ENCODE data around the gene FYN.

The FYN gene

DNA sequence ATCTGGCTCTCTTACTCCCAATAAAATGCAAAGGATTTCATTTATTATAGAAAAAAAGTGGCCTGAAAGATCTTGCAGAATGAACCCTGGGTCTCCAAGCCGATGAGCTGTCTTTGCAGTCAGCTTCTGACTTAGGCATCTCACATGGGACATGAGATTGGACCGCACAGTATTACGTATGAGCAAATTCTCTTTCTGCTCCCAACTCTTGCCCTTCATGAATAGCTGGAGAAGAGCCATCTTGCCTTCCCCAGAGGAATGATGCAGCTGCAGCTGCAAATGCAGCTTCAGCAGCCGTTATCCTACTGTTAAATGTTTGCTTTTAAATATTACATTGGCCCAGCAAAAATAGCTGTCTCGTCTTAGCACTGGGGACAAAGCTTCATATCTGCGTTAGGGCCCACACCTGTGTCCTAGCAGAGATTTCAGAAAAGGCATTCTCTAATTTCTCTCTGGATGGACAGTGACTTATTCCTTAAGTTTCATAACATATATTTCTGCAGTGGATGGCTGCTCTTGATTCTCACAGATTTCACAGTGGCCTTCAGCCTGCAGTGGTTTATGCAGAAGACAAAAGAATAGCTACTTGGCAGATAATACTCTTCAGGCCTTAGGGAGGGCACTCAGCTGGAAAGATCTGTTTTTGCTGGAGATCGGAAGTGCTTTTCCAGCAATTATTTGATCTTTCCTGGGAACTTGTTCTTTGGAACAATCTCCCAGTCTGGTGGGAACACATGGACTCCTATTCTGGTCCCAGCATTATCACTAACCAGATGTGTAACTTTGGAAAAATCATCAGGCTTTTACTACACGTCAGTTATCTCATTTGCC lies 129.2 kb downstream of the FYN start:
- peak; percentile 33 to 77 for DNase-seq

DNA sequence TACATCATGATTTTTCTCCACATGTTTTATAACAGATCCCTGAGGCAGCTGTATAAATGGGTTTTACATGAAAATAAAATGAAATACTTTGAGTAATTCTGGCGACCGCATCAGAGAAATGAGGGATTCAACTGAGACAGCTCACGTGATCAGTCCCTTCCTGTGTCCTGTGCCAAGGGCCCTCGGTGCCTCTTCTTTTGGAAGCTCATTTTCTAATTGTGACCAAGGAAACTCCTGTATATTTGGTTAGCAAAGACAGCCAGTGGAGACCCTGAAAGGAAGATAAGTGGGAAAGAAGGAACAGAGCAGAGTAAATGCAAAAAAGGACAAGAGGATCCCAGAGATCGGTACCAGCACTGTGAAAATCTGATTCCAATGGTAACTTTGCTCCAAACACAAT lies 129.9 kb downstream of the FYN start:
- no peak for DNase-seq

DNA sequence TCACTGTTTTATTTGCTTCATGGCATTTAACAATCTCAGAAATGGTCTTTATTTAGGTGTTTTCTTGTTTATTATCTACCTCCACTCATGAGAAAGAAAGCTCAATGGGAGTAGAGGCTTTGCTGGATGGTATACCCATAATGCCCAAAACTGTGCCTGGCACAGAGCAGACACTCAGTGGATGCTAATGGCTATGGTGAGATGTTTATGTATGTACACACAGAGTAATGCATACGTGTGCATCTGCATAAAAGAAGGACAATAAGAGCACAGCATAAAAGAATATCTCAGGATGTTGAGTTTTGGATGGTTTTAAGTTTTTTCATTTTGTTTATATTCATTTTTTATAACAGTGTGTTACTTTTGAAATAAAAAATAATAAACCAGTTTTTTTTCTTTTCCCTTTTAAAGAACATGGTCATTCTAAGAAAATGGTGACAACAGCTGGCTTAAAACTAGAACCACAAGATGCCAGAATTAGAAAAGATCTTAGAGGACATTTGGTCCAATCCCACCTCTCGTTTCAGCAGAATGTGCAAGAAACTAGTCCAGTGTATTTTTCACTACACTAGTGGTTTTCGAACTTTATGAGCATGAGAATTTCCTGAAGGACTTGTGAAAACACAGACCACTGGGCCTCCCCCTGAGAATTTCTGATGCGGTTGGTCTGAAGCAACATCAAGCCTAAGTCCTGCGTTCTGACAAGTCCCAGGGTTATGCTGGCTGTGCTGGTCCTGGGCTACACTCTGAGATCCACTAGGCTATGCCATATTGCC lies 131.9 kb downstream of the FYN start:
- DNase-seq, result no peak

DNA sequence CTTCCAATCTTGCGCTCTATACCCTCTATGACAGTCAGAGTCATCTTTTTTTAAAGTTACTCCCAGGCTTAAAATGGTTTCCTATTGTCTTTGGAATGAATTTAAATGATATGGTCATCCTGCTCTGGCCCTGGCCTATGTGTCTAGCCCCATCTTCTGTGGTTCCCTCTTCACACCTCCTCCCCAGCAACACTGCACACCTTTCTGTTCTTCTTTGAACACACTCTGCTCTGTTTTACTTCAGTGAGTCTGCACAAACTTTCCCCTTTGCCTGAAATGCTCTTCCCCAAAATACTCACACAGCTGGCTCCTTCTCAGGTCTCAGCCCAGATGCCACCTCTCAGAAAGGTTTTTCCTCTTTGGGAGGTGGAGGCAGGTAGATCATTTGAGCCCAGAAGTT lies 132.7 kb downstream of the FYN start:
- no peak for DNase-seq

DNA sequence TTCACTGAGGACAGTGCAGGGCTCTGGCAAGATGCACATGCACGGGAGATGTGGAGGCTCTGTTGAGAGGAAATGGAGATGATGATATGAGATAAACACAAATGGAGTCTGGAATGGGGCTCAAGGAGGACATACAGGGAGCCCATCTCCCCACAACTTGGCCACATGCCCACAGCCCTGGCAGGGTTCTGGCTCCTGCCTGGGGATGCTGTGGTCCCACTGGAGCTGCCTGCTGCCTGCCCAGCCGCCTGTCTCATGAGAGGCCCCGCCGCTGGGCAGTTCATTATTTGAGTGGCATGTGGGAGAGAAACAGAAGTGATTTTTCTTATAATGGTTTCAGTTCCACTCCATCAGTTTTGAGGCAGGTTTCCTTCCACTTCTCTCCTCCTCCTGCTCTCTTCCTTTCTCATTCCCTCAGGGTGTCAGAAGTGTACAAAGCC lies 134.0 kb downstream of the FYN start:
- no peak for DNase-seq

DNA sequence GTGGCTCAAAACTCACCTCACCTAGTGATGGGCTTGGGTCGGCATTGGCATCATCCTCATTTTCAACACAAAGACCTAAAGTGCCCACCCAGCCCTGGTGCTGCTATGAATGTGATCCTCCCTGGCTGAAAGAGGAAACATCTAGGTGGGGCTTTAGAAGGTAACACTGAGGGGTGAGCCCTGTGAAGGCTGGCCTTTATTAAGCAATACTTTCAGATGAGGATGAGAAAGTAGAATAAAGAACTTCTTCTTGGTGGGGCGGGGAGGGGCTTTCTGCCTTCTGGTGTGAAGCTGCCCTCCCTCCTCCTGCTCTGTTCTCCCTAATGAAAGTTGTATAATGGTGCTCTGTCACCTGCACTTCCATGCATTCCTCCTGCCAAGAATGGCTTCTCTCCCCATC lies 134.6 kb downstream of the FYN start:
- no peak for DNase-seq

DNA sequence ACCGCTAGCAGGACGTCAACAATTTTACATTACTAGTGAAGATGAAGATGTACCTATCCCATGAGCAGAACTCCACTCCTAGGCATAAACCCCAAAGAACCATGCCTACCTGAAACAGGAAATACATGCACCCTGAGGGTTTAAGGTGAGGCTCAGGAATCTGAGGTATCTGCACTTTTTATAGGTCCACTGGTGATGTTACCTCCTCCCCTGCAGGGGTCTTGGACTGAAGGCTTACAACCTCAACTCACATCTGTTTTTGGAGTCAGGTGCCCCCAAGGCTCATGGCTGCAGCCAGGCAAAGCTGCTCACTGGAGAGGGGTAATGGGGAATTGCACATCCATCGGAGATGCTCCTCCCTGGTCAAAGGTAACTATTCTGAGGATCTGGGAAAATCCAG lies 135.1 kb downstream of the FYN start:
- no peak for DNase-seq

DNA sequence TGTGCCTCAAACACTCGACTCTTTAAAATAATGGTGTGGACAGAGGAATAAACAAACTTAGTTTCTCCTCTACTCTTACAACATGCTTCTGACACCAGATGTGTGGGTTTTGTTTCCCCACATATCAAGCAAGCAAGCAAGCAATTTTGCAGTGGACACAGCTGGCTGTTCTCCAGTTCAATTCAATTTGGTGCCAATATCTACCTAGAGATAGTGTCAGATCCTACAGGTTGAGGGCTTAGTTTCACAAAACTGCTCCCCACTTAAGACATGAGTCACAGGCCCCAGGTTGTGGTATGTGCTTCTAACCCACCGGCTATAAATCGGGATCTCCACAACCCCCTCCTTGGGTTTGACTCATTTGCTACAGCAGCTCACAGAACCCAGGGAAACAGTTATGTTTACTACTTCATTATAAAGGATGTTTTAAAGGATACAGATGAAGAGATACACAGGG lies 136.2 kb downstream of the FYN start:
- no peak for DNase-seq

DNA sequence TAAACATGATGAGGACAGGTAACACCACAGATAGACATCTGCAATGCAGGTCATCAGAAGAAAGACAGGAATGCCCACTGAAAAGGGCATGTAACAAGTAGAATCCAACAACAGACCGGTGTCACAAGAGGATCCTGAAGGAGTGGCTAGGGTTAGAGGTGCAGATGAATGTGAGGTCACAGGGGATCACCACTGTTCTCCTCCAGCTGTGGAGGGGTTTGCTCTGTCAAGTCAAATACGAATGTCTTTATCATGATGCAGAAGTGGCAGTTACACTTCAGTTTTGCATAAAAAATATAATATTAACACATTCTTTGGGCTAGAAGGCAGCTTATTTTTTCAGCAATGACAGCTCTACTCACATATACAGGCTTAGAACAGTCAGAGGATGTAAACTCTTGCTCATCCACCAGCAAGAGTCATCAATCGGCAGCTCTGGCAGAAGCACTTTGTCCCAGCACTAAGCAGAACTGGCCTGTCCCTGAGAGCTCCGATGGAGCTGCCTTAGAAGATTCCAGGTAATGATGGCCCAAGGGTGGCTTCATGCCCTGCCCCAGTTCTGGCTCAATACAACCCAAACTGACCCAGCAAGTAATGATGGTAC lies 137.1 kb downstream of the FYN start:
- DNase-seq, result no peak

DNA sequence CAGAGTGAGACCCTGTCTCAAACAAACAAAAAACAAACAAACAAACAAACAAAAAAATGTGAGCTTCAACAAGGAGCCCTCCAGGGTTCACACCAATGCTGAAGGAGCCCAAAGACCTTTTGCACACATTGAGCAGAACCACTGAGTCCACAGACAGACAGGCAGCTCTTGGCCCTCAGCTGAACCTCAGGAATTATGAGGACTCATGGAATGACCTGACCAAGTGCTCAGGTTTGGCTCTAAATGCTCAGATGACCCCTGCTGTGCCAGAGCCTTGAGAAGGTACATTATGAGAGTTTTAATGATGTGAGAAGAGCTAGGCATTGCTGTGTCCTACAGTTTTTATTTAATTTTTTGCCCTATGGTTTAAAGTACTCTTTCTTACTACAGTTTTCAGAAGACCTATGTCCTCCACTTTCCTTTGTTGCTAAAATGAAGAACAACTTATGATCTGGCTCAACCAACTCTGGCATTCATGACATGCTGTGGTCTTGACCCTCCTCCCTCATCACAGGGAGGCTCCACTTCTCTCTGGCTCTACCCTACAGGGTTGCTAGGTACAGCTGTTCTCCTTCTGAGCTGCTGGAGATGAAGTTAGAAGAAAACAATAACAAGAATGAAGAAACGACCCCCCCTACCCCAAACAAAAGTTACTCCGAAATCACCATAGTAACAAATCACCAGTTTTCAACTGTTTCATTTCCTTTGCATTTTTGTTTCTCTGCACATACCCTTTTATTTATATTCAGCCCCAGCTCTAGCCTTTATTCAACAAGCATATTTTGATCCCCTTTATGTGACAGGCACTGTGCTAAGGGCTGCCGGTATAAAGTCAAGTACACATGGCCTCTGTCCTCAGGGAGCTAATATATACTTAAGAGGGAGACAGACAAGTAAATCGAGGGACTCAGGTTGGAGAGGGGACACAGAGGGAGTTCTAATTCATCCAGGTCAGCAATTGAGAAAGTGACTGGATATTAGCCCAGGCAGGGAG lies 138.9 kb downstream of the FYN start:
- no peak for DNase-seq

DNA sequence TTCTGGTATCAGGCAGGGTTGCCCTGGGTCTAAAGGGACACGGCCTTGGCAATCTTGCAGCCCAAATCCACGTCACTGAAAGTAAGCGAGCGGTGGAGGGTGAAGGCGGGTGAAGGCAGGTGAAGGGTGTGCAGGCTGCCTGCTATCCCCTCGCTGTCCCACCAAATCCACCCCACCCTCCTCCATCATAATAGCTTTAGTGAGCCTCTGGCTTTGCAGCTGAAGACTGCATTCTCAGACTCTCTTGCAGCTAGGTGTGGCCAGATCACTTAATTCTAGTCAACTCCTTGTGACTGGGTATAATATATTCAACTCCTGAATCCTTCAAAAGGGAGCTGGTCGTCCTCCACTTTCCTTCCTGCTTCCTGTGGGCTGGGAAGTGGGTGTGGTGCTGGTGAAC lies 140.9 kb downstream of the FYN start:
- no peak for DNase-seq

DNA sequence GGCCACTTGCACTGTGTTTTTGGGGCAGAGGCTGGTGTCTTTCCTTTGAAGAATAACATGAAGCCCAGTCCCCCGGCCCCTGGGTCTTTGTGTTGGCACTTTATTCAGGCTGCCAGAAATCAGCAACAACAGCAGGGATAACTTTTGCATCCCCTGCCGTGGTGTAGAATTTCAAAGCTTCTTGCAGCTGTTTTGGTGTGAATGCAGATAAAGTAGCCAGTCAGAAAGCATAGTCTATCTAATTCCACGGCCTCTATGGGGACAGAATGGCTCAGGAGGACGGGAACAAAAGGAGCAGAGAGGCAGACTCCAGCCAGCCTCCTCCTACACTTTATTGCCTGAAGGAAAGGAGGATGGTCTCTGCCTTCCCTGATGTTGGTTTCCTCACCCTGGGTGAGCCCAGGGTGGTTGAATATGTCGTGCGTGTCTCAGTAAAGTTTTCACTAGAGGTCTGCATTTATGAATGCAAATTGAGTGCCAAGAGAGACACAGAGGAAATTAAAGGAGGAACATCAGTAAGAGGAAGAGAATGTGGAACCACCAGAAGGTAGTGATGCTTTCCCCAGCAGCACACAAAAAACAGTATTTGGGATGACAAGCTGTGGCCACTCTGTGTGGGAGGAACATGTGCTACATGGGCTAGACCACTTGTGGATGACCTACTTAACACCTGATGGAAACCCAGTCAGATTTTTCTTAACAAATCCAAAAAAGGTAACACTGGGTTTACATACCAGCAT lies 141.6 kb downstream of the FYN start:
- no peak for DNase-seq

DNA sequence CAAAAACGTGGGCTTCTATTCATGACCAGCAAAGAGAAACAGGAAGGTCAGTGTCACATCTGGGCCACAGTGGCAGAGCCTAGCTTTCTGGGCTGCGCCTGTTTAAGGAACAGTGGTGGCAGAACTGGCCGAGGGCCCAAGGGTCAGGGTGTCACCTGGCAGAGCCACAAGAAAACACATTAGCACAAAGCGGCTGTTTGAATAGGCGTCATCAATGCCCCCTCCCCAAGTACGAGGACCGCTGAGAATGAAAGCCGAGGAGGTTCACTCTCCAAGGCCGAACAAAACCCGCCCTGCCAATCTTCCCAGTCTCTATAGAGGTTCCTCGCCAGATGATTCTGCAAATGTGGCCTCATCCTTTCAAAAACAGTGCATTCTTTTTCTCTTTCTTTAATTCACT lies 142.4 kb downstream of the FYN start:
- DNase-seq, result peak; percentile 35 to 60

DNA sequence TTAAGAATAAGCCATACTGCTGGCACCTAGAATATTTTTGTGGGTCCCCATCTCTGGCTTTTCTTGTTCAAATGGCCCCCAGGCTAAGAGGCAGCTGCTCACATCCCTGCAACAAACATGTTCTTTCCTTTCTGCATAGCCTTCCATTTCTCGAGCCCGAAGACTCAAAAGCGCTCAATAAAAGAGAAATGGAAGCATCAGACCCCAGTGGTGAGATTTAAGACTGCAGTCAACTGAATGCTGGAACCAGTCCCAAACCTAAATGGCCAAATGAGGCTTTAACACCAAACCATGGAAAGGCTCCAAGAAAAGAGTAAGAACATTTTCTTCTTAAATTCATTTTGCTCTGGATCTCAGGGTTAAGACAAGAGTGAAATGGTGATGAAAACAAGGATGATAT lies 145.4 kb downstream of the FYN start:
- no peak for DNase-seq

DNA sequence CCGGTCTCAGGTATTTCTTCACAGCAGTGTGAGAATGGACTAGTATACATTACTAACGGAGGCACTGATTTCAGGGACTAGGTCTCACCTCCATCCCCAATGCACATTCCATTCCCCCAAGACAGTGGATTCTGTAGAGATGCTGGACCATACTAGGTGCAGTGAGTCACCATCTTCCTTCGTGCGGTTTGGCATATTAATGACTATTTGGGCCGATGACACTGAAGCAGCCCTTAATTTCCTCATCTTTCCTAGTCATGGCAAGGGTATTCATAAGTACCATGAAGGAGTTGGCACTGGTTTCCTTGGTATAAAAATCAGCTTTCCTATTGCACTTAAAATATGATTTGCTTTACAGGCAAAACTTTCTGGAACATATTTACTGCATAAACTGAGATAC lies 146.2 kb downstream of the FYN start:
- DNase-seq, result no peak

DNA sequence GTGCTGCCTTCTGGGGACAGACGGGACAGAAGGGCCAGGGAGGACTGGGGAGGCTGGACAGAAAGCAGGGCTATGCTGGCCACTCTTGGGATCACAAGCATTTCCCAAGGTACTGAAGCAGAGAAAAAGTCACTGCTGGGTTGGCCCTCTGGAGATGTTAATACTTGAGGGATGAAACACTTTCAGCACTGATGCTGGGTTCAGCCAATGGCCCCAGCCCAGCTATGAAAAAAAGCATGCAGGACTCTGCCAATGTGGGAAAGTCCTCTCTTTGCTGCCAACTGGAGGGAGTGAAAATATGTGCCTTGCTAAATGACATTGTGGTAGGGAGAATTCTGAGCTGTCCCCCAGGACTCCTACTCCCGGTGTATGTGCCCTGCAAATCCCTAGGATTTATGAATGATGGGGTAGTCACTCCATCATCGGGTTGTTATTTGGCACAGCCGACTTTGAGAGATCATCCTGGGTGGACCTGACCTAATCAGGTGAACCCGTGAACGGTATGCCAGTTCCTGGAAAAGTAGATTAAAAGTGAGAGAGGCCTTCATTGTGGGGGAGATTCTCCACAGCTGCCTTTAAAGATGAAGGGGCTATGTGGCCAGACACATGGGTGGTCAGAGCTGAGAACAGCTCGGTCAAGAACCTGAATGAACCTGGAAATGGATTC lies 147.7 kb downstream of the FYN start:
- no peak for DNase-seq

DNA sequence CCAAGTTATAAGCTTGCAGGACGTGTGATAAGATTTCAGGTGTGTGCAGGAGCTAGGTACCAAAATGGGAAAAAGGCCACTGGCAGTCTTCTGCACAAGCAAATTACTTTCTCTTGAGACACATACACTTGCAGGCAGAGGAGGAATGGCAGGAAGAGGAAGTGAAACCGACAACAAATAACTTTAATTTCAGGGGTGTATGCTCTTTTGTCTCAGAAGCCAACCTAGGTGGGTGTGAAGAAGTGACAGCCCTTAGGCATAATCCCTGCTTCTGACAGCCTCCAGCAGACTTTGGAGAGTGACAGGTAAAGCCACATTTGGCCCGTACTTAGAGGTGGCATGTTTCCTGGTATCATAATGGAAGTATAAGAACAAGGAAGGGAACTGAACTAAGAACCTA lies 148.7 kb downstream of the FYN start:
- DNase-seq, result no peak

DNA sequence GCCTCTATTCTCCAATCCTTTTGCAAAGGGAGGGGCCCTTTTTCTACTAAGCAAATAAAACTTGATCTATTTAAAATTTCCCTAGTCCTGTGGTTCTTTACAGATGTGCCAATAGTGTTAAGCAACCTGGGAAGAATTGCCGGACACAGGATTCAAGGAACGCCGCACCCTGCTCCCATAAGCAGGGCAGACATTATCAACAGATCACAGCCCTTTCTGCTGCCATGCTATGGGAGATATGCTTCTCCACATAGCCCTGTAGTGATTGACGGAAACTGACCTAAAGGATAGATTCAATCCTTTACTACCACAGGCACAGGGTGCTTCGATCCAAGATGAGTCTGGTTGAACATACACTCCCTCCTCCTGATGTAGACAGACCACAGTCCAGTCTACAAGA lies 149.2 kb downstream of the FYN start:
- DNase-seq, result no peak

DNA sequence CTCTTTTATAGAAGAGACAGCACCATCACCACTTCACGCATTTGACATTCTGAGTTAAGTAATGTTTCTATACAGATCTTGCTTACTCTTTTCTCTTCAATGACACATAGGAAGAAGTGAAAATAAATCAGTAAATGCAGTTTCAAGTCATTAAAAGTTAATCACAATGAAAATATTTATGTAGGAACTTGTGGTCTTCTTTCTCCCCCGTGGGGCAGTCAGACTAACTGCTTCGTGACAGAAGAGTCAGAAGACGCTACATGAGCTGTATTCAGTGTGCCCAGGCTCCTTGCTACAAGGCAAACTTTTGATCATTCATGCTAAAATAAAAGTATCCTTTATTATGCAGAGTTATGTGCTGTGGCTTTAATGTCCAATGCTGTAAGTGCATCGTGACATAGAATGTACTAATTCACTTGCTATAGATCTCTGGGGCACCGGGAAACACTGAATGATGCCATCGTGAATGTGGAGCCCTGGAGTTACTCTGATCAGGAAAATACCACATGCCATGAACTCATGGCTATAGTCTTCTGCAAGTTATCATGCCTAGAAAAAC lies 149.8 kb downstream of the FYN start:
- no peak for DNase-seq

DNA sequence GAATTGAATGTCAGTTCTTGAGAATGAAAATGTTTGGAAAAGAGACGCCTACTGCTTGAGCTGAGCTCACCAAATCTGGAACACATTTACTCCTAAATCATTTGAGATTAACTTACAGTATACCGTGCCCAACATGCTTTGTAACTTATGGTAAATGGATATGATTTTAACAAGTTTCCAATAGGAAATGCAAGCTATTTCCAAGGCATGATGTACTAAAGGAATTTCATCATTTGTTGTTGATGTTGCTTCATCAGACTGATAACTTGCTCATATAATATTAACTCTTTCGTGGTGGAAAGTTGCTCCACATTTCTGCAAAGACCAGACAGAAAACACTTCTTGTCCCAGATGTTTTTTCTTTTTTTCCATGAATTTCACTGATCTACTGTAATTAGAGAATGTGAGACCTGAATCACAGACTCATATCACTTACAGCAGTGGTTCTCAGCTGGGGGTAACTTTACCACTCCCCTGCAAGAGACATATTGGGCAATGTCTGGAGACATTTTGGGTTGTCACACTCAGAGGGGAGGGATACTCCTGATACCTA lies 151.0 kb downstream of the FYN start:
- DNase-seq, result no peak

DNA sequence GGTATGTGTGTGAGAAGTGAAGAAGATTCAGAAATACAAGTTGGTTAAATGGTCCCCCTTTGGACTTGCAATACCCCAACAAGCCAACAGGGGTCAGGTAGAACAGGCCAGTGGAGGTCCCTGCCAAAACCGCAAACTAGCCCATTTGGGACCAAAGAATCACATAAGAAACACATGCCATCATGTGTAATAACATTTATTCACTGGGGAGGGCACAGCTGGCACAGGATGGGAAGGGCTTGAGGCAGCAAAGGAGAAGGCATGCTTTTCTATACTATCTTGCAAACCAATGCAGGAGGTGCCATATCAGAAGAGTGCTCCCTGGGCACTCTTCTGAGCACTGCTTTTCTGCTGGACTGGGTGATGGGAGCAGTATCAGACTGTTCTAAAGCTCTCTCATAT lies 151.5 kb downstream of the FYN start:
- no peak for DNase-seq
